ENCODE results near the gene CD48. TPM values are rescaled to one million over a fixed set of nuclear protein-coding genes. Genes with fewer than 3 reads are reported as not detected.

Gene CD48
- total RNA-seq, 1 donor = not detected

DNA sequence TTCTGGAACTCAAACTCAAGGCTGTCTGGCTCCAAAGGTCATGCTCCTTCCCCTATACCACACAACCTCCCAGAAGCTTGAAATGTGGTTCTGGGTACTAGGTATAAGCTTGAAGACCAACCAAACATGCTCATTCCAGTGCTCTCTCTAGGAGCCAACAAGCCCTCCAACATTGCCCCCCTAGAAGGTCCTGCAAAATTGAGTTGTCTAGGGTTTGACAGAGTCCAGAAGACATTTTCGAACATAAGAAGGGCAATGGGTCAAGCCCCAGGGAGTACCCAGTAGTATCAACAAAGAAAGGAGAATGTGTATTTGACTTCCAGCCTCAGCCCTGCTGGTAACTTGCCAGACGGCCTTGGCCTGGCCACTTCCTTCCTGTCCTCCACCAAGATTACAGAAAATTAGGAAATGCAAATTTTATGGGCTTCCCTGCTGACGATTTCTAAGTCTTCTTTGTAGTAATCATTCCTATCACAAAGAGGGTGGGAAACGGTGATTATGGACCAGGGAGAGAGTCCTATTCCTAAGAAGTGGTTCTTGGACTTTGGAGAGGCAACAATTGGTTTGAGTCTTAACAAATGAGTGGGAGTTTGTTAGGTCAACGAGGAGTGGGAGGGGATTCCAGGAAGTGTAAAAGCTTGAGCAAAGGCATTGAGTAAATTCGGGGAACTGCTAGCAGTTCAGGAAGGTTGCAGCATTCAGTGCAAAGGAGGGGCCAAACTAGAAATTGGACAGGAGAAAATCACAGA, 46.1 kb downstream of the CD48 start:
- H3K4me3 ChIP-seq (ENCODE audit: low read depth, low read length) = no peak overlapping the region
- TF ChIP-seq, protein P1, sequence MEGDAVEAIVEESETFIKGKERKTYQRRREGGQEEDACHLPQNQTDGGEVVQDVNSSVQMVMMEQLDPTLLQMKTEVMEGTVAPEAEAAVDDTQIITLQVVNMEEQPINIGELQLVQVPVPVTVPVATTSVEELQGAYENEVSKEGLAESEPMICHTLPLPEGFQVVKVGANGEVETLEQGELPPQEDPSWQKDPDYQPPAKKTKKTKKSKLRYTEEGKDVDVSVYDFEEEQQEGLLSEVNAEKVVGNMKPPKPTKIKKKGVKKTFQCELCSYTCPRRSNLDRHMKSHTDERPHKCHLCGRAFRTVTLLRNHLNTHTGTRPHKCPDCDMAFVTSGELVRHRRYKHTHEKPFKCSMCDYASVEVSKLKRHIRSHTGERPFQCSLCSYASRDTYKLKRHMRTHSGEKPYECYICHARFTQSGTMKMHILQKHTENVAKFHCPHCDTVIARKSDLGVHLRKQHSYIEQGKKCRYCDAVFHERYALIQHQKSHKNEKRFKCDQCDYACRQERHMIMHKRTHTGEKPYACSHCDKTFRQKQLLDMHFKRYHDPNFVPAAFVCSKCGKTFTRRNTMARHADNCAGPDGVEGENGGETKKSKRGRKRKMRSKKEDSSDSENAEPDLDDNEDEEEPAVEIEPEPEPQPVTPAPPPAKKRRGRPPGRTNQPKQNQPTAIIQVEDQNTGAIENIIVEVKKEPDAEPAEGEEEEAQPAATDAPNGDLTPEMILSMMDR (IDR thresholded peaks at IDR 0.05; ENCODE audit: insufficient read depth, low read depth, low read length) = no peak
- peak; percentile 37 for DNase-seq (ENCODE audit: low read depth)

DNA sequence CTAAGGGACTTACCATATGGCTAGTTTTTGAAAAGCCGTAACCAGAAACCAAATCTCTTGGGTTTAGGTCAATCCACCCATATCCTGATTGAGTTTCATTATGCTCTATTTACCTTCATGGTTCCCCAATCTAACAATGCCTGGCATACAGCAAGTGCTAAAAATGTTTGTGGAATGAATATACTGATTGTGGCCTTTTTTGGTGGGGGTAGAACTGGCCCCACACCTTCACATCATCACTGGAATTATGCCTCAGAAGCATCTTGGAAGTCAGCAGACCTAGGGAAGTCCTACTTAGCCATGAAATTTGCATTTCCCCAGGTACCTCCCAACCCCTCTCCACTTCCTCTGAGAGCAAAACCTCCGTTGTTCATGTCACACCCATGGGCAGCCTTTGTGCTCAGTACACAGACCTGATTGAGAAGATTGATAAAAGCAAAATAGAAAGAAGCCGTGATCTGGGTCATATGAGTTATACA, 47.0 kb downstream of the CD48 start:
- TF ChIP-seq, protein P1 (IDR thresholded peaks at IDR 0.05; ENCODE audit: insufficient read depth, low read depth, low read length) = no peak
- H3K4me3 ChIP-seq (ENCODE audit: low read depth, low read length) = no peak overlapping the region
- no peak for DNase-seq (ENCODE audit: low read depth)

DNA sequence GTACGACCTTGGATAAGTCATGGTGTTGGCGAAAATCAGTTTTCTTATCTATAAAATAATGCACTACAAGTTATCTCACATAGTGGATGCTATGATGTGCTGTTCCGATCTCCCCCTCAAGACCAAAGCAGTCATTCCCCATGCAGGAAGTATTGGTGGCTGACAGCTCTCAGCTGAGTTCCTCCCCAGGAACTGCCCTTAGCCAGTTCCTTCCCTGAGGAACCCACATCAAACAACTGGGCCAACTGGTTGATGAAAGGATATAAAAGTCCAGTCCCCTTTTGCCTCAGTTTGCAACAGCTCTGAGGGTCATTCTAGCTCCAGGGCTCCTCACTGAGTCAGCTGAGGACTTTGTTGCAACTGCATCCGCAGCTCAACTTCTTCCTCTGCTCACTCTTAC, 48.7 kb downstream of the CD48 start:
- DNase-seq (ENCODE audit: low read depth) = no peak
- H3K4me3 ChIP-seq (ENCODE audit: low read depth, low read length) = no peak overlapping the region
- TF ChIP-seq, protein P1 (IDR thresholded peaks at IDR 0.05; ENCODE audit: insufficient read depth, low read depth, low read length) = no peak

DNA sequence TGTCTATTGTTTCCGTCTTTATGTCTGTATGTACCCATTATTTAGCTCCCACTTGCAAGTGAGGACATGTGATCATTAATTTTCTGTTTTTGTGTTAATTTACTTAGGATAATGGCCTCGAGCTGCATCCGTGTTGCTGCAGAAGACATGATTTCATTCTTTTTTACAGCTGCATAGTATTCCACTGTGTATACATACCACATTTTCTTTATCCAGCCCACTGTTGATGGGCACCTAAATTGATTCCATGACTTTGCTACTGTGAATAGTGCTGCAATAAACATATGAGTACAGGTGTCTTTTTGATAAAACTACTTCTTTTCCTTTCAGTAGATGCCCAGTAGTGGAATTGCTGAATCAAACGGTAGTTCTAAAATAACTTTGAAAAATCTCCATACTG, 52.1 kb downstream of the CD48 start:
- no peak overlapping the region for H3K4me3 ChIP-seq (ENCODE audit: low read depth, low read length)
- TF ChIP-seq, protein P1 (IDR thresholded peaks at IDR 0.05; ENCODE audit: insufficient read depth, low read depth, low read length) = no peak
- DNase-seq (ENCODE audit: low read depth) = no peak

DNA sequence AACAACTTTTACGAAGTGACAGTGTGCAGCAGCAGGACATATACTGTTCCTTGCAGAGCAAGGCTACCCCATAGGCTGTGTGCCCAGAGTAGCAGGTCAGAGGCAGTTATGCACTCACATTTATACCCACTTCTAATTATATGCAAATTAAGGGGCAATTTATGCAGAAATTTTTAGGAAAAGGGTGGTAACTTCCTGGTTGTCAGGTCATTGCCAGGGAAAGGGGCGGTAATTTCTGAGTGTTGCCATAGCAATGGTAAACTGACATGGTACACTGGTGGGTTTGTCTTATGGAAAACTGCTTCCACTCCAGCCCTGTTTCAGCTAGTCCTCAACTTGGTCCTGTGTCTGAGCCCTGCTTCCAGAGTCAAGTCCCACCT, 52.8 kb downstream of the CD48 start:
- TF ChIP-seq, protein P1 (IDR thresholded peaks at IDR 0.05; ENCODE audit: insufficient read depth, low read depth, low read length) = no peak
- no peak overlapping the region for H3K4me3 ChIP-seq (ENCODE audit: low read depth, low read length)
- DNase-seq (ENCODE audit: low read depth) = no peak

GRCh38 chr1:160658162-160658813, 53.3 kb downstream of the CD48 start:
- H3K4me3 ChIP-seq (ENCODE audit: low read depth, low read length) = no peak overlapping the region
- TF ChIP-seq, protein P1 (IDR thresholded peaks at IDR 0.05; ENCODE audit: insufficient read depth, low read depth, low read length) = no peak
- DNase-seq (ENCODE audit: low read depth) = no peak
